Left ventricle myocardium superior (tissue), 1 donor: ENCODE results near the gene ZNF177. TPM values are rescaled to one million over a fixed set of nuclear protein-coding genes. Genes with fewer than 3 reads are reported as not detected.
A peak's percentile ranks its signal among the peaks of the same experiment; 100 is the strongest.
"Not testable (repeated sequence)": the region's sequence is repeated elsewhere in the genome, so short reads cannot be mapped to it uniquely, and the experiment has no call there.

ENCODE experiments used
- ATAC-seq: fragments of 200-7000 bp; cut with Tn5 transposase; one replicate; pipeline ENCODE4 v1.9.1; 2020; ENCODE audit warnings: mild to moderate bottlenecking, moderate library complexity
- DNase-seq: peaks from one replicate; pipeline ENCODE4 v3.0.0-alpha.2; 2020
- intact Hi-C: fragments of 100-400 bp; cut with micrococcal nuclease; formaldehyde crosslinking; loops from one replicate; pipeline ENCODE4 v1.11.0; 2022
- long read RNA-seq: library from polyadenylated mRNA; unstranded; transcript quantifications from one replicate; pipeline ENCODE4 v2.0.0, GENCODE V29; 2021
- total RNA-seq: library from RNA; stranded (reverse); fragmentation: NEBNext Ultra II Directional; extraction: Animal tissue kit (Norgen Biotek cat#: 25700); gene quantifications from one replicate; pipeline ENCODE4 v1.2.1, GENCODE V29; 2021
- donor health status: DM: no; HTN: yes; CAD: no; lungs with severe emphysema.

ZNF177 gene
- total RNA-seq: 3.8 TPM
- long read RNA-seq, partial matches to known transcripts: 0 of 1 reads
- long read RNA-seq, other reads (novel, unspliced or antisense): 1 of 1 reads

GRCh38 chr19:9362905-9363304 lies at the start of gene ZNF177:
Gene ZNF177 (plus strand): TSS chr19:9363013. CDS start chr19:9378312, 15,299 bp downstream.
- DNase-seq (no peak), ATAC-seq (peak; percentile 36)
- intact Hi-C loops: no loop called here

- no peak for ATAC-seq
- intact Hi-C loops: loop anchor here (5.0 kb wide), 1 partner anchor 484 kb away; no protein-coding TSS in a partner anchor
- DNase-seq: no peak
Observed at GRCh38 chr19:9313756-9314155, 49.1 kb upstream of the ZNF177 start.

GRCh38 chr19:9321338-9321737 lies 41.5 kb upstream of the ZNF177 start:
- intact Hi-C loops: no loop called here
- ATAC-seq: no peak
- no peak for DNase-seq

- ATAC-seq, intact Hi-C loops, DNase-seq: not testable (repeated sequence)
Observed at GRCh38 chr19:9321756-9322155, 41.1 kb upstream of the ZNF177 start.

- DNase-seq, ATAC-seq, intact Hi-C loops: not testable (repeated sequence)
Observed at GRCh38 chr19:9322201-9322600, 40.6 kb upstream of the ZNF177 start.

GRCh38 chr19:9323557-9323918 lies 39.3 kb upstream of the ZNF177 start:
- peak; percentile 88 for ATAC-seq
- intact Hi-C loops: no loop called here
- peak; percentile 75 for DNase-seq

- peak; percentile 97 for ATAC-seq
- intact Hi-C loops: no loop called here
Observed at GRCh38 chr19:9323919-9324583, 38.8 kb upstream of the ZNF177 start, which contains the start of gene ZNF559. Gene ZNF559 (plus strand): TSS chr19:9324179. CDS start chr19:9338550, 14,371 bp downstream.

GRCh38 chr19:9324584-9324962 lies 38.2 kb upstream of the ZNF177 start:
- intact Hi-C loops: no loop called here
- no peak for ATAC-seq
- DNase-seq: no peak

More at GRCh38 chr19:9323919-9324583, 38.8 kb upstream of the ZNF177 start, which contains the start of gene ZNF559:
- DNase-seq: peak; percentile 95

- ATAC-seq (no peak), DNase-seq (no peak)
- intact Hi-C loops: no loop called here
Observed at GRCh38 chr19:9329999-9330398, 32.8 kb upstream of the ZNF177 start.

- no peak for ATAC-seq
Observed at GRCh38 chr19:9342610-9343304, 20.1 kb upstream of the ZNF177 start.

GRCh38 chr19:9345005-9345404 lies 17.8 kb upstream of the ZNF177 start:
- ATAC-seq (no peak), DNase-seq (no peak)
- intact Hi-C loops: no loop called here

More at GRCh38 chr19:9342610-9343304, 20.1 kb upstream of the ZNF177 start:
- no peak for DNase-seq
- intact Hi-C loops: no loop called here

GRCh38 chr19:9348253-9348652 lies 14.6 kb upstream of the ZNF177 start:
- ATAC-seq (no peak), DNase-seq (no peak)
- intact Hi-C loops: no loop called here

- no peak for DNase-seq
- no peak for ATAC-seq
- intact Hi-C loops: no loop called here
Observed at GRCh38 chr19:9348671-9349070, 14.1 kb upstream of the ZNF177 start.

GRCh38 chr19:9352505-9352904 lies 10.3 kb upstream of the ZNF177 start:
- intact Hi-C loops: no loop called here
- no peak for ATAC-seq
- no peak for DNase-seq

GRCh38 chr19:9353011-9353410 lies 9.8 kb upstream of the ZNF177 start:
- ATAC-seq: no peak
- intact Hi-C loops: no loop called here
- DNase-seq: no peak

- intact Hi-C loops: no loop called here
- DNase-seq: no peak
- no peak for ATAC-seq
Observed at GRCh38 chr19:9354651-9355050, 8.2 kb upstream of the ZNF177 start.

GRCh38 chr19:9370738-9371619 lies 8.2 kb downstream of the ZNF177 start:
- intact Hi-C loops: no loop called here
- no peak for DNase-seq
- ATAC-seq: no peak

GRCh38 chr19:9381361-9381785 lies 18.6 kb downstream of the ZNF177 start:
- intact Hi-C loops: no loop called here
- no peak for DNase-seq
- no peak for ATAC-seq

GRCh38 chr19:9406798-9407352 lies 44.1 kb downstream of the ZNF177 start:
- ATAC-seq (peak; percentile 99), DNase-seq (peak; percentile 88)
- intact Hi-C loops: no loop called here
